RWPE1 (cell line): ENCODE results near the gene DPY19L2.
"Not testable (repeated sequence)": the region's sequence is repeated elsewhere in the genome, so short reads cannot be mapped to it uniquely, and the experiment has no call there.

Source experiments
- CTCF ChIA-PET: fragments of 350-600 bp; sonication (Branson Sonifier 250); formaldehyde crosslinking; extraction: SDS; loops from one replicate; lab custom pipeline; 2021; lab: Yijun Ruan, JAX
- POLR2A ChIA-PET: fragments of 400-600 bp; formaldehyde crosslinking; extraction: SDS; loops from one replicate; lab custom pipeline; 2020; ENCODE audit warnings: antibody characterized with exemption; ENCODE audit not compliant: low non-redundant PET; lab: Yijun Ruan, JAX
- DNase-seq: peaks from one replicate; pipeline ENCODE4 v3.0.0; 2012; ENCODE audit warnings: low spot score
- H3K27ac ChIP-seq: fragments of 450-650 bp; 2 replicates; pipeline ENCODE4 v1.5.1; 2017

The DPY19L2 gene

GRCh38 chr12:63609281-63609680 lies 59.0 kb downstream of the DPY19L2 start:
- H3K27ac ChIP-seq, CTCF ChIA-PET, POLR2A ChIA-PET, DNase-seq: not testable (repeated sequence)

GRCh38 chr12:63604985-63605384 lies 63.3 kb downstream of the DPY19L2 start:
- CTCF ChIA-PET, H3K27ac ChIP-seq, POLR2A ChIA-PET, DNase-seq: not testable (repeated sequence)

- CTCF ChIA-PET, POLR2A ChIA-PET: not testable (repeated sequence)
- DNase-seq: peak; percentile 0
Observed at GRCh38 chr12:63594828-63595227, 73.5 kb downstream of the DPY19L2 start.

GRCh38 chr12:63584426-63584825 lies 83.9 kb downstream of the DPY19L2 start:
- peak; percentile 5 for DNase-seq
- POLR2A ChIA-PET, H3K27ac ChIP-seq, CTCF ChIA-PET: not testable (repeated sequence)

More at GRCh38 chr12:63594828-63595227, 73.5 kb downstream of the DPY19L2 start:
- not testable (repeated sequence) for H3K27ac ChIP-seq

GRCh38 chr12:63583289-63583688 lies 85.0 kb downstream of the DPY19L2 start:
- H3K27ac ChIP-seq, DNase-seq, POLR2A ChIA-PET, CTCF ChIA-PET: not testable (repeated sequence)

DNA sequence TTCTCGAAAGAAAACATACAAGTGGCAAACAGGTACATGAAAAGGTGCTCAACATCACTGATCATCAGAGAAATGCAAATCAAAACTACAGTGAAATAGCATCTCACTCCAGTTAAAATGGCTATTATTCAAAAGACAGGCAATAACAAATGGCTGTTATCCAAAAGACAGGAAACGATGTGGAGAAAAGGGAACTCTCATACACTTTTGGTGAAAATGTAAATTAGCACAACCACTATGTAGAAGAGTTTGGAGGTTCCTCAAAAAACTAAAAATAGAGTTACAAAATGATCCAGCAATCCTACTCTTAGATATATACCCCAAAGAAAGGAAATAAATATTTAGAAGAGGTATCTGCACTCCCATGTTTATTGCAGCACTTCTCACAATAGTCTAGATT lies 90.7 kb downstream of the DPY19L2 start:
- CTCF ChIA-PET, DNase-seq, POLR2A ChIA-PET, H3K27ac ChIP-seq: not testable (repeated sequence)

GRCh38 chr12:63572038-63572437 lies 96.3 kb downstream of the DPY19L2 start:
- DNase-seq, CTCF ChIA-PET, POLR2A ChIA-PET, H3K27ac ChIP-seq: not testable (repeated sequence)

DNA sequence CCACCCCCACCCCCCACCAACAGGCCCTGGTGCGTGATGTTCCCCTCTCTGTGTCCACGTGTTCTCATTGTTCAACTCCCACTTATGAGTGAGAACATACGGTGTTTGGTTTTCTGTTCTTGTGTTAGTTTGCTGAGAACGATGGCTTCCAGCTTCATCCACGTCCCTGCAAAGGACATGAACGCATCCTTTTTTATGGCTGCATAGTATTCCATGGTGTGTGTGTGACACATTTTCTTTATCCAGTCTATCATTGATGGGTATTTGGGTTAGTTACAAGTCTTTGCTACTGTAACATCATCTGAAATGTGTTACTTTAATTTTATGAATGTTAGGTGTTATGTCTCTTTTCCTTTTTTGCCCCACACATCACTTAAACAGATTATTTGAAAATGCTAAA lies 109.8 kb downstream of the DPY19L2 start:
- H3K27ac ChIP-seq, CTCF ChIA-PET, POLR2A ChIA-PET, DNase-seq: not testable (repeated sequence)

DNA sequence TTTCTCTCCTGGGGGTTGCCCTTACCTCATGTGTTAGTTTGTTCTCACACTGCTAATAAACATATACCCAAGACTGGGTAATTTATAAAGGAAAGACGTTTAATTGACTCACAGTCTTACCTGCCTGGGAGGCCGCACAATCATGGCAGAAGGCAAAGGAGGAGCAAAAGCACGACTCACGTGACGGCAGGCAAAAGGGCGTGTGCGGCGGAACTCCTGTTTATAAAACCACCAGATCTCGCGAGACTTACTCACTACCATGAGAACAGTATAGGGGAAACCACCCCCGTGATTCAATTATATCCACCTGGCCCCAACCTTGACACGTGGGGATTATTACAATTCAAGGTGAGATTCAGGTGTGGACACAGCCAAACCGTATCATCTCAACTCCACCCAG lies 116.9 kb downstream of the DPY19L2 start:
- DNase-seq, H3K27ac ChIP-seq, POLR2A ChIA-PET, CTCF ChIA-PET: not testable (repeated sequence)

- POLR2A ChIA-PET, CTCF ChIA-PET, DNase-seq, H3K27ac ChIP-seq: not testable (repeated sequence)
Observed at GRCh38 chr12:63549034-63549433, 119.3 kb downstream of the DPY19L2 start.

DNA sequence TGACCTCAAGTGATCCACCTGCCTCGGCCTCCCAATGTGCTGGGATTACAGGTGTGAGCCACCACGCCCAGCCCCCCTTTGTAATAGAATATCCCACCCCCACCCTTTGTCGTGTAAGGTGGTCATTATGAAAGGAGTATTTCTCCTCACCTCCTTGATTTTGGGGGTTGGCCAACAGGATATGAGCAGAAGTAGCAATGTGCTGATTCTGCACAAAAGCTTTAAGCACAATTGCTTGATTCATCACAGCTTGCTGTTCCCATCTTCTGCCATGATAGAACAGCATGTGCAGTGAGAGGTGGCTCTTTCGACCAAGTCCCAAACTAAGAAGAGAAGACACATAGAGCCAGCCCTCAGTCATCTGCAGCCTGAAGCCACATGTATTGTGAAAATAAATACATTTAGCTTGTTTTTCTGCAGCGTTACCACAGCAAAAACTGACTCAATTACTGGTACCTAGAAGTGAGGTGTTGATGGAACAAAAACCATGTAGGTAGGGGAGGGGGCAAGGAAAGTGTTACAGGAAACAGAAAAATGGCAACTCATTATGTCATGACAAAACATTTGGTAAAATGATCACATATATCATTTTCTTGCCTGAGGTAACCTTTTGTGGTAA lies 122.9 kb downstream of the DPY19L2 start:
- DNase-seq, H3K27ac ChIP-seq, CTCF ChIA-PET, POLR2A ChIA-PET: not testable (repeated sequence)

- CTCF ChIA-PET, DNase-seq, POLR2A ChIA-PET, H3K27ac ChIP-seq: not testable (repeated sequence)
Observed at GRCh38 chr12:63538656-63539055, 129.6 kb downstream of the DPY19L2 start.

DNA sequence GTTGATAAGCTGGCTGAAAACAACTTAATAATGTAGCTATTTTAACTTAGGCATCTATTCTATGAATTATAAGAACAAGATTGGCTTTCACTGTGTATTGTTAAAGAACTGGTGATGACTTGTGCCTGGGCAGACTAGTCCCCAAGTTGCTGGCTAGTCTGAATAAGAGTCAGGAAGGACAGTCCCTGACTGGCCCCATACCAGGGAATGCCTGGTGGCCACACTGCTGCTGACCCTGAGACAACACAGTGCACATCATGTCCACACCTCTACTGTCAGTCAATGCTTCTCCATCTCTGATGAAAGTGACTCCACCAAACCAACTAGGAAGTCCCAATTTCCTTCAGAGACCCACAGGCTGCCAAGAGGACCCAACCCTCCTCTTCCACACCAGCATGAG lies 130.5 kb downstream of the DPY19L2 start:
- CTCF ChIA-PET, DNase-seq, POLR2A ChIA-PET, H3K27ac ChIP-seq: not testable (repeated sequence)

GRCh38 chr12:63529641-63530040 lies 138.7 kb downstream of the DPY19L2 start:
- H3K27ac ChIP-seq, DNase-seq, POLR2A ChIA-PET, CTCF ChIA-PET: not testable (repeated sequence)
